GM18861 (cell line): Measurements from ENCODE around the gene HEBP1.

Experiments used
- ATAC-seq: cut with Tn5 transposase; IDR thresholded peaks from one replicate; pipeline ENCODE4 v1.9.1; 2021; ENCODE audit not compliant: unreplicated experiment

HEBP1 gene

GRCh38 chr12:13024531-13024916, 24.5 kb upstream of the HEBP1 start:
- no peak for ATAC-seq

GRCh38 chr12:13023811-13024530, 23.9 kb upstream of the HEBP1 start:
- ATAC-seq = no peak

GRCh38 chr12:13022851-13023271, 22.8 kb upstream of the HEBP1 start:
- ATAC-seq = no peak

- ATAC-seq = no peak
These were observed 11.0 kb upstream of the HEBP1 start for GRCh38 chr12:13011098-13011497.

- no peak for ATAC-seq
These were observed 8.8 kb upstream of the HEBP1 start for GRCh38 chr12:13008741-13009380.

GRCh38 chr12:13007496-13008233, 7.6 kb upstream of the HEBP1 start:
- ATAC-seq = no peak

GRCh38 chr12:13005649-13006048, 5.6 kb upstream of the HEBP1 start:
- no peak for ATAC-seq

GRCh38 chr12:13004986-13005385, 4.9 kb upstream of the HEBP1 start:
- ATAC-seq = no peak

- no peak for ATAC-seq
These were observed 4.3 kb upstream of the HEBP1 start for GRCh38 chr12:13004361-13004760.

GRCh38 chr12:13002301-13003097, 2.4 kb upstream of the HEBP1 start:
- no peak for ATAC-seq

- ATAC-seq = no peak
These were observed 1.6 kb upstream of the HEBP1 start for GRCh38 chr12:13001775-13002040.

GRCh38 chr12:13000925-13001774, 1.1 kb upstream of the HEBP1 start:
- ATAC-seq = no peak

GRCh38 chr12:13000616-13000924, 505 bp upstream of the HEBP1 start:
- no peak for ATAC-seq

GRCh38 chr12:12999271-12999958, 650 bp downstream of the HEBP1 start:
- ATAC-seq = no peak

GRCh38 chr12:12998248-12998647, 1.8 kb downstream of the HEBP1 start:
- ATAC-seq = no peak

GRCh38 chr12:12997734-12998133, 2.3 kb downstream of the HEBP1 start:
- no peak for ATAC-seq

GRCh38 chr12:12997156-12997555, 2.9 kb downstream of the HEBP1 start:
- ATAC-seq = no peak

- no peak for ATAC-seq
These were observed 3.9 kb downstream of the HEBP1 start for GRCh38 chr12:12996209-12996608.

GRCh38 chr12:12995088-12995487, 5.0 kb downstream of the HEBP1 start:
- ATAC-seq = no peak

- no peak for ATAC-seq
These were observed 6.7 kb downstream of the HEBP1 start for GRCh38 chr12:12993367-12993766.
